Measurements from ENCODE around the gene ZMYM3. TPM values are rescaled to one million over a fixed set of nuclear protein-coding genes. Genes with fewer than 3 reads are reported as not detected.

Gene ZMYM3
- total and polyA plus RNA-seq, 2 donors (not counting 1 experiment from before 2014, with no cell fraction given), result 13.4 to 16.8 TPM

GRCh38 chrX:71195964-71196649 lies 57.8 kb downstream of the ZMYM3 start:
- Histone ChIP-seq H3K27ac (ENCODE audit: insufficient read depth, low read length) (no peak overlapping the region), H3K27me3 (ENCODE audit: control insufficient read depth, insufficient read depth, low read length) (no peaks in the 10 kb centered on the region), H3K4me2 (ENCODE audit: extremely low read depth, insufficient read depth, low read length) (no peak overlapping the region), H3K4me1 (ENCODE audit: control insufficient read depth, extremely low read depth, insufficient read depth, low read length) (no peaks in the 10 kb centered on the region), H3K9me3 (ENCODE audit: control insufficient read depth, insufficient read depth, low read depth, low read length) (no peaks in the 10 kb centered on the region), H4K20me1 (ENCODE audit: control insufficient read depth, extremely low read depth, insufficient read depth, low read length) (no peaks in the 10 kb centered on the region), H3K36me3 (ENCODE audit: control insufficient read depth, insufficient read depth, low read length) (no peaks in the 10 kb centered on the region), H3K9ac (ENCODE audit: insufficient read depth, low read length) (no peak overlapping the region), H2AFZ (ENCODE audit: low read length) (no peak overlapping the region), H3K79me2 (ENCODE audit: control insufficient read depth, insufficient read depth, low read length) (no peaks in the 10 kb centered on the region), H3K4me3 (replicated peaks in 1 of 4; ENCODE audit: control extremely low read depth in 1 of 4, insufficient read depth in 1 of 4, low read depth in 3 of 4, low read length in 4 of 4) (no peak overlapping the region)
- no peak for TF ChIP-seq EZH2 (IDR thresholded peaks at IDR 0.05; ENCODE audit: low read length, missing control alignments)
- DNase-seq (ENCODE audit: low read depth in 2 of 2), result no peak

GRCh38 chrX:71191248-71191647 lies 62.7 kb downstream of the ZMYM3 start:
- Histone ChIP-seq H3K27me3 (ENCODE audit: control insufficient read depth, insufficient read depth, low read length) (no peaks in the 10 kb centered on the region), H2AFZ (ENCODE audit: low read length) (no peak overlapping the region), H3K4me3 (replicated peaks in 1 of 4; ENCODE audit: control extremely low read depth in 1 of 4, insufficient read depth in 1 of 4, low read depth in 3 of 4, low read length in 4 of 4) (no peak overlapping the region), H3K36me3 (ENCODE audit: control insufficient read depth, insufficient read depth, low read length) (no peaks in the 10 kb centered on the region), H3K9ac (ENCODE audit: insufficient read depth, low read length) (no peak overlapping the region), H3K4me1 (ENCODE audit: control insufficient read depth, extremely low read depth, insufficient read depth, low read length) (no peaks in the 10 kb centered on the region), H3K79me2 (ENCODE audit: control insufficient read depth, insufficient read depth, low read length) (no peaks in the 10 kb centered on the region), H3K4me2 (ENCODE audit: extremely low read depth, insufficient read depth, low read length) (no peak overlapping the region), H3K9me3 (ENCODE audit: control insufficient read depth, insufficient read depth, low read depth, low read length) (no peaks in the 10 kb centered on the region), H3K27ac (ENCODE audit: insufficient read depth, low read length) (no peak overlapping the region), H4K20me1 (ENCODE audit: control insufficient read depth, extremely low read depth, insufficient read depth, low read length) (no peaks in the 10 kb centered on the region)
- no peak for DNase-seq (ENCODE audit: low read depth in 2 of 2)
- TF ChIP-seq, protein P1, sequence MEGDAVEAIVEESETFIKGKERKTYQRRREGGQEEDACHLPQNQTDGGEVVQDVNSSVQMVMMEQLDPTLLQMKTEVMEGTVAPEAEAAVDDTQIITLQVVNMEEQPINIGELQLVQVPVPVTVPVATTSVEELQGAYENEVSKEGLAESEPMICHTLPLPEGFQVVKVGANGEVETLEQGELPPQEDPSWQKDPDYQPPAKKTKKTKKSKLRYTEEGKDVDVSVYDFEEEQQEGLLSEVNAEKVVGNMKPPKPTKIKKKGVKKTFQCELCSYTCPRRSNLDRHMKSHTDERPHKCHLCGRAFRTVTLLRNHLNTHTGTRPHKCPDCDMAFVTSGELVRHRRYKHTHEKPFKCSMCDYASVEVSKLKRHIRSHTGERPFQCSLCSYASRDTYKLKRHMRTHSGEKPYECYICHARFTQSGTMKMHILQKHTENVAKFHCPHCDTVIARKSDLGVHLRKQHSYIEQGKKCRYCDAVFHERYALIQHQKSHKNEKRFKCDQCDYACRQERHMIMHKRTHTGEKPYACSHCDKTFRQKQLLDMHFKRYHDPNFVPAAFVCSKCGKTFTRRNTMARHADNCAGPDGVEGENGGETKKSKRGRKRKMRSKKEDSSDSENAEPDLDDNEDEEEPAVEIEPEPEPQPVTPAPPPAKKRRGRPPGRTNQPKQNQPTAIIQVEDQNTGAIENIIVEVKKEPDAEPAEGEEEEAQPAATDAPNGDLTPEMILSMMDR (conservative IDR thresholded peaks at IDR 0.05 in 1 of 2, IDR thresholded peaks at IDR 0.05 in 1 of 2; ENCODE audit: low read depth in 1 of 2, low read length in 2 of 2), result no peak
- TF ChIP-seq EZH2 (IDR thresholded peaks at IDR 0.05; ENCODE audit: low read length, missing control alignments), result no peak

Other genes starting within 250 kb of the ZMYM3 start
- gene SNX12, start 185.8 kb downstream of the ZMYM3 start, total RNA-seq, result 50.3 and 80.8 TPM in 2 replicates
- gene SNX12, start 185.8 kb downstream of the ZMYM3 start, polyA plus RNA-seq, result 84.6 and 84.7 TPM in 2 replicates
- gene FOXO4, start 158.3 kb downstream of the ZMYM3 start, total RNA-seq, result 6.9 and 7.4 TPM in 2 replicates
- gene FOXO4, start 158.3 kb downstream of the ZMYM3 start, polyA plus RNA-seq, result 1.5 and 2.3 TPM in 2 replicates
- gene CXorf65, start 147.4 kb downstream of the ZMYM3 start, total RNA-seq, result not detected in 2 replicates
- gene CXorf65, start 147.4 kb downstream of the ZMYM3 start, polyA plus RNA-seq, result not detected in 2 replicates
- not detected in 2 replicates for gene IL2RG, start 142.6 kb downstream of the ZMYM3 start, total RNA-seq
- not detected in 2 replicates for gene IL2RG, start 142.6 kb downstream of the ZMYM3 start, polyA plus RNA-seq
- 17.5 and 33.2 TPM in 2 replicates for gene MED12, start 135.5 kb downstream of the ZMYM3 start, total RNA-seq
- gene MED12, start 135.5 kb downstream of the ZMYM3 start, polyA plus RNA-seq, result 6.4 and 7.2 TPM in 2 replicates
- gene NLGN3, start 109.3 kb downstream of the ZMYM3 start, total RNA-seq, result 0.51 and 0.83 TPM in 2 replicates
- gene NLGN3, start 109.3 kb downstream of the ZMYM3 start, polyA plus RNA-seq, result 0.41 and 0.71 TPM in 2 replicates
- not detected in 2 replicates for gene GJB1, start 30.9 kb downstream of the ZMYM3 start, total RNA-seq
- gene GJB1, start 30.9 kb downstream of the ZMYM3 start, polyA plus RNA-seq, result not detected in 2 replicates
- 316 and 355 TPM in 2 replicates for gene NONO, start 29.5 kb upstream of the ZMYM3 start, total RNA-seq
- 165 and 291 TPM in 2 replicates for gene NONO, start 29.5 kb upstream of the ZMYM3 start, polyA plus RNA-seq
- gene ITGB1BP2, start 47.6 kb upstream of the ZMYM3 start, total RNA-seq, result 0.51 and 0.66 TPM in 2 replicates
- 0.62 and 1.8 TPM in 2 replicates for gene ITGB1BP2, start 47.6 kb upstream of the ZMYM3 start, polyA plus RNA-seq
- gene TAF1, start 112.2 kb upstream of the ZMYM3 start, total RNA-seq, result 45.2 and 49.0 TPM in 2 replicates
- 15.4 and 19.3 TPM in 2 replicates for gene TAF1, start 112.2 kb upstream of the ZMYM3 start, polyA plus RNA-seq

Data from fibroblast of lung (primary cell).